ENCODE data around the gene KIF18B.

KIF18B gene

DNA sequence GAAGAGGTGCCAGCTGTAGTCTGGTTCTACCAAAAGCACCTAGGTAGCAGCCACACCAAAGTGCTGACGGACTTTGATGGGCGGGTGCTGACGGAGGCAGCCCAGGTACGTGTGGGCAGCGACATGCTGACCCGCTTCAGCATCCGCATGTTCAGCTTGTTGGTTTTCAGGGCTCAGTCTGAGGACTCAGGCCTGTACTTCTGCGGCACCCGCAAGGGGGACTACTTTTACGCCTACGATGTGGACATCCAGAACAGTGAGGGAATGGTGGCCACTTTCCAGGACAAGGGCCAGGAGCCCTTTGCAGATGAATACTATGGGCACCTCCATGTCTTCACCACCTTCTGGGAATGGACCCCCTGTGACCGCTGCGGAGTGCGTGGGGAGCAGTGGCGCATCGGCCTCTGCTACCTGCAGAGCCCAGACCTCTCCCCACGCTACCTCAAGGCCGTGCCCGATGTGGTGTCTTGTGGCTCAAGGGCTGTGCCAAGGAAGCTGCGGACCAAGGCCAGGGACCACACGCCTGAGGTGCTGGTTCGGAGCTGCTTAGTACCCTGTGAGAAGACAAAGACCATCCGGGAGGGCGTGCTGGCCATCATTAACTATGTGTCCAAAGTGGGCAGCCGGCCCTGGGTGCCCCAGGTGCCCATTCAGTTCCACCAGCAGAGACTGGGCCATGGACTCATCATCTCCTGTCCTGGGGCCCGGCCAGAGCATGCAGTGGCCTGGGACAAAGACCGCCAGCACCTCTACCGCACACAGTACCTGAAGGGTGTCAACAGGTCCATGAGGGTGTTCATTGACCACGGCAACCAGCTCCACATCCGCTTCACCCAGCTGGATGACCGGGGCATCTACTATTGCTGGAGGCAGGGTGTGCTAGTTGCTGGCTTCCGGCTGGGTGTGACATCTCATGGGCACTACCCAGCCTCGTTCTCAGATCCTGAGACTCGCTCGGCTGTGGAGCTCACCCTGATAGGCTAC lies 43.3 kb downstream of the KIF18B start:
- DNase-seq = no peak

DNA sequence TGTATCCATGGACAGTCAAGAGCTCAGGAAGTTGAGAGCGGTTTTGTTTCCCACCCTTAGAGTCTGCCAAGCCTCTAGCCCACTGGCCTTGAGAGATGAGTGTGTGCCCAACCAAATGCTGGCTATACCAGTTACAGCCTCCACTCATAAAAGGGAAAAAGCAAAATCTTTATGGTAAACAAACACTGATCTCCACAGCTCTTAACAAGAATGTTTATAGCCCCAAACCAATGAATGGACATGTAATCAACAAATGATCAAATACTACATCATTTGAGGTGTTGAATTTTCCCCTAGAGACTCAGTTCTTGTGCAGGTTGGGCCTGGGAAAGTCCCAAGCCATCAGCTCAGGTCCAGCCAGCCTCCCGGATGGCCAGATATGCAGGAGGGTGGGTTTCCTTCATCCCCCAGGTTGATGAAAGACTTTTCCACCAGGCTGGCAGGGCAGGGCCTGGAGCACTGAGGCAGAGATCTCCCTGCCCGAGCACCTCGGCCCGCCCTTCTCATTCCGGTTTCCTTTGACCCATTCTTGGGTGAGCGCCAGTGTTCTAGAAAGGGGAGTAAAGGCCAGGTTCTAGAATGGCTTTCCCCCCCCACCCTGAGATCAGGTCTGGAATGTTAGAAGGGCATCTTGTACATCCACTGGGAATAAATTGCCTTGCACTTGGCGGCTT lies 44.4 kb downstream of the KIF18B start:
- no peak for DNase-seq

DNA sequence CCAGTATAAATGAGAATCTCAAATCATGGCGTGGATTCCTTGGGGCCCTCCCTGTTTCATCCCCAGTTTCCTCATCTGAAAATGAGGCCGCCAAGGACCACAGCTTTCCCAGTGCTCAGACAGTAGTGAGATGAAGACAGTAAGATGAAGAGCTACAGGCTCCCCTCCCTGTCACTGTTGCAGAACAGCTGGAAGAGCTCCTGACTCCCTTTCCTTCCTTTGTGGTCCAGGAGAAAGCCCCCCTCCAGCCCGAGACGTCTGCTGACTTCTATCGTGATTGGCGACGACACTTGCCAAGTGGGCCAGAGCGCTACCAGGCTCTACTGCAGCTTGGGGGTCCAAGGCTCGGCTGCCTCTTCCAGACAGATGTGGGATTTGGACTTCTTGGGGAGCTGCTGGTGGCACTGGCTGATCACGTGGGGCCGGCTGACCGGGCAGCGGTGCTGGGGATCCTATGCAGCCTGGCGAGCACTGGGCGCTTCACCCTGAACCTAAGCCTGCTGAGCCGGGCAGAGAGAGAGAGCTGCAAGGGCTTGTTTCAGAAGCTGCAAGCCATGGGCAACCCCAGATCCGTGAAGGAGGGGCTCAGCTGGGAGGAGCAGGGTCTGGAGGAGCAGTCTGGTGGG lies 45.3 kb downstream of the KIF18B start:
- DNase-seq = no peak

DNA sequence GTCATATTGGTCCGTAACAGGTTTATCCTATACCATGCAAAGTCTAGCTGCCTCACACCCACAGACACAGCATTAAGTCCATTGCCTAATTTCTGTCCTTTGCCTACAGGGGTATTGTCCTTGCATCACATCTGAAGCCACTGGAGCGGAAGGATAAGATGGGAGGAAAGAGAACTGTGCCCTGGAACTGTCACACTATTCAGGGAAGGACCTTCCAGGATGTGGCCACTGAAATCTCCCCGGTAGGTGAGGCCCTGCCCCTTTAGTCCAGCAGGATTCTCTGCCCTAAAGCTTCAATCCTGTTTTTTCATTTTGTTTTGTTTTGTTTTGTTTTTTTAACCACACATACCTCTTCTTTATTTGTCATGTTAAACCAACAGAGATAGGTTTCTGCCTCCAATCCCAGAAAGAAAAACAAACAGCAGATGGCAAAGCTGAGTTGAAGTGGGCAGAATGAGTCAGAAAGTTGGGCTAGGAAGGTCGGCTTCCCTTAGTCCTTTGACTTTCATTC lies 46.1 kb downstream of the KIF18B start:
- peak; percentile 17 for DNase-seq

DNA sequence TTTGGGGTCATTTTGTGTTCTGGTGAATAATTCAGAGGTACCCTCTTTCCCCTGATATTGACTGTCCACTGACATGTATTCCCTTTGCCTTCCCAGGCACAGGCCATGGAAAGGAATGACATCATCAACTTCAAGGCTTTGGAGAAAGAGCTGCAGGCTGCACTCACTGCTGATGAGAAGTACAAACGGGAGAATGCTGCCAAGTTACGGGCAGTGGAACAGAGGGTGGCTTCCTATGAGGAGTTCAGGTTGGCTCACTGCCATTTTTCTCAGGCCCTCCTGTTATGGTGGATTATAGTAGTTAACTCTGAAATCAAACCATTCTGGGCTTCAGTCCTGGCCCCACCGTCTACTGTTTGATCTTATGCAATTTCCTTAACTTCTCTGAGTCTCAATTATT lies 46.7 kb downstream of the KIF18B start:
- DNase-seq = peak; percentile 25

DNA sequence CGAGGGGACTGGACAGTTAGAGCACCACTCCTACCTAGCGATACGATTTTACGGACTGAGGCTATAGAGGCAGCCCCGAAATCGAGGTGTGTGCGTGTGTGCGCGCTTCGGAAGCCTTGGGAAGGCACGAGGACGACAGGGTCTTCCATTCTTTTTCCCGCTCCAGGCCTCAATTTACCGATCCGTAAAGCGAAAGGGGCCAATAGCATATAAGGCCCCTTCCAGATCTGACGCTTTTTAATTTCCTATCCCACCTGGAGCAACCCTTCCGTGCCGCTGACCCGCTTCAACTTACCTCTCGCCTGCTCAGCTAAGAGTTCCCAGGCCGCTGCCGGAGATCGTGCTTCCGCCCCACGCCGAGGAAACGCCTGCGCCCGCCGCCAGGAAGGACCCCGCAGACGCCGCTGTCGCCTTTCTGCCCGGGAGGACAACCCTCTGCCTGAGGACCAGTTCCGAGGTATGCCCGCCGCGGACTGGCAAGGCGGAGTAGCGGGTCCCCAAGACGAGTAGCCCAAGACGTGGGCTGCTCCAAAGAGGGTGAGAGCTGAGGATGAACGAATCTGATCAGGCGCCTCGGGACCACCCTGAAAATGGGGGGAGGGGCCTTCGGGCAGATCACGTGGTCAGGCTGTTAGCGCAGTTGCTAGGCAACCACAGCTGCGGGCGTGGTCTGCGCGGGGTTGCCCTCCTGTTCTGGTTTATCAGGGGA lies 48.3 kb downstream of the KIF18B start, which contains the start of gene EFTUD2:
Gene EFTUD2 (minus strand): TSS at position 372 of the 709 bp plus-strand sequence. CDS start 4,924 bp downstream, outside the sequence.
- peak; percentile 95 for DNase-seq

DNA sequence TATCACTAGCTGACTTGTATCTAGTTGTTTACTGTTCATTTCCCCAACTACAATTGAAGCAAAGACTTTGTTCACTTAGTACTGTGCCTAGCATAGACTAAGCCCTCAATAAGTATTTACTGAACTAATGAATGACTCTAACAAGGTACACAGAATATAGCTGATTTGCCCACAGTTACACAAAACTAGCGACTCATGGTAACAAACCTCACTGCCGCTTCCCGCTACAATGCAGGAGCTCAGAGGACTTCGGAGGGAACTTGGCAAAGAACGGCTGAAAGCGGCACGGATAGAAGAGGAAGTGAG lies 48.9 kb downstream of the KIF18B start:
- no peak for DNase-seq

DNA sequence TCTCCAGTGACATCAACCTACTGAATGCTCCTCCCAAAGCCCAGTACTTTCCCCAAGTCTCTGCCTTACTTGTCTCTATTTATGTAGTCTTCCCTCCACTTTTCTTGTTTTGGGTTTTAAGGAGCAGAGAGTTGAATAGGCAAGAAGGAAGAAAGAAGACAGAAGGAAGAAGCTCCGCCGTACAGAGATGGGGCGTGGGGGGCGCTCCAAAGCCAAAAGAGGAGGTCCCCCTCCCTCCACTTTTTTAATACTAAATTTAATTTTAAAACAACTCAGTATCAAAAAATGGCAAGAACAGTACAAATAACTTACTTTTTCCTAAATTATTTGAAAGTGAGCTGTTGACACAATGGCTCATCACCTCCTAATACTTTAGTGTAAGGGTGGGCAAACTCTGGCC lies 52.9 kb downstream of the KIF18B start:
- no peak for DNase-seq

DNA sequence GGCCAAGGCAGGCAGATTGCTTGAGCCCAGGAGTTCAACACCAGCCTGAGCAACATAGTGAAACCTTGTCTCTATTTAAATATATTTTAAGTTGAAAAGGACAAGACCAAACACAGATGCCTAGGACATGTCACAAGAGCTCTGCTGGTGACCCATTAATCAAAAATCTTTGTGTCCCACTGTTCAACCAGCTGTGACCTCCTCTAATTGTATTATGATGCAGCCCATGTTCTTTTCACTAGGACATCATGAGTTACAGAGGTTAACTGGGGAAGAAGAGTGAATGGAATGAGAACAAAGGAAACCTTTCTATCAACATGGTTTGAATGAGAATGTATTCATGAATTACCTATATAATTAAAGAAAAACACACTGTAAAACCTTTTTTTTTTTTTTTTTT lies 55.3 kb downstream of the KIF18B start:
- peak; percentile 31 for DNase-seq

DNA sequence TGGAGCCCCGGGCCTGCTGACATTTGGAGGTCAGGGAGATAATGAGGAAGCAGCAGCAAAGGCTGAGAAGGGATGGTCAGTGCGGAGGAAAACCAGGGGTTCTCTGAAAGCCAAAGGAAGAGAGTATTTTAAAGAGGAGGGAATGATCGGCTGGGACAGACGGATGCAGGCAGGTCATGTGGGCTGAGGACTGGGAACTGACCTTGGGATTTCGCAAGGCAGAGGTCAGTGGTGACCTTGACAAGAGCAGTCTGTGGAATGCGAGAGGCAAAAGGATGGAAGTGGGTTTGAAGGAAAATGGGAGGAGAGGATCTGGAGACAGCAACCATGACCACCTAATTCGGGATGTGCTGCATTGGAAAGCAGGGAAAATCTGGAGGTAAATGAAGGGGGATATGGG lies 58.6 kb downstream of the KIF18B start:
- no peak for DNase-seq

DNA sequence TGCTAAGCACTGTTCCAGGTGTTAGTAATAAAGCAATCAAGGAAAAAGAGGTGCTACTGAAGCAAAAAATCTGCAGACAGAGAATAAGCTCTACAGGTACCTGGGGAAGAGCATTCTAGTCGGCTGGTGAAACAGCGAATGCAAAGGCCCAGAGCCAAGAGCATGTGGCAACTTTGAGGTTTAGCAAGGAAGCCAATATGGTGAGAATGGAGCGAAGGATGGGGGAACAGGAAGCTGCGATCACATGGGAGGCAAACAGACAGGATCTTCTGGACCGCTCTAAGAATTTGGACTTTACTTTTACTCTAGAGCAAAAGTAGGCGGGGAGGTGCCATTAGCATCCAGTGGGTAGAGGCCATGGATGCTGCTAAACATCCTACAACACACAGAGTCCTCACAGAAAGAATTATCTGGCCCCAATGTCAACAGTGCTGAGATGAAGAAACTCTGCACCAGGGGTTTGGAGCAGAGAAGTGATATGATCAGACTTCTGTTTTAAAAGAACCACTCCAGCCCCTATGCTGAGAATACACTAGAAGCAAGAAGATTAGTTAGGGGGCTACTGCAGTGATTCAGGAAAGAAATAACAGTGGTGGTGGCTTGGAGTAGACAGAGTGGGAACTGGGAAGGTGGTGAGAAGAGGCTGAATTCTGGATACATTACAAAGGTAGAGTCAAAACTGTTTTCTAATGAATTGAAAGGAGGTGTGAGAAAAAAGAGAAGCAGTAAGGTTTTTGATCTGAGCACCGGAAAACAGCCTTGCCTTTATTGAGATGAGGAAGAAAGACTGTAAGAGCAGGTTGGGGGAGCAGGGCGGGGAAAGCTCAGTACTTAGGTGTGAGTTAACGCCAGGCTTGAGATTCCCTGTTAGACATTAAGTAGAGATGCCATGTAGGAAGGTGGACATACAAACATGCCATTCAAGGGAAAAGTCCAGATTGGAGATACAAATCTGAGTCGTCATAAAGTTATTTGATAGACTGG lies 59.3 kb downstream of the KIF18B start:
- DNase-seq = no peak

DNA sequence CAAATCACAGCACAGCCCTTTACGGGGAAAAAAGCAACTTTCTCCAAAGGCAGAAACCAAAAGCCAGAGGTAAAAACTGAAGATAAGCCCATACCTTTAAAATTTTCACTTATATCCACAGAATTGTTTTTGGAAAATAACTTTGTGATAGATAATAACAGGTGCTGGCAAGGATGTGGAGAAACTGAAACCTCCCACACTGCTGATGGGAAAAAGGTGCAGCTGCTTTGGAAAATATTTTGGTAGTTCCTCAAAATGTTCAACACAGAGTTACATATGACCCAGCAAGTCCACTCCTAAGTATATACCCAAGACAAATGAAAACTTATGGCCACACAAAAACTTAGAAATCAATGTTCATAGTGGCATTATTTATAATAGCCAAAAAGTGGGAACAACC lies 60.6 kb downstream of the KIF18B start:
- DNase-seq = no peak

DNA sequence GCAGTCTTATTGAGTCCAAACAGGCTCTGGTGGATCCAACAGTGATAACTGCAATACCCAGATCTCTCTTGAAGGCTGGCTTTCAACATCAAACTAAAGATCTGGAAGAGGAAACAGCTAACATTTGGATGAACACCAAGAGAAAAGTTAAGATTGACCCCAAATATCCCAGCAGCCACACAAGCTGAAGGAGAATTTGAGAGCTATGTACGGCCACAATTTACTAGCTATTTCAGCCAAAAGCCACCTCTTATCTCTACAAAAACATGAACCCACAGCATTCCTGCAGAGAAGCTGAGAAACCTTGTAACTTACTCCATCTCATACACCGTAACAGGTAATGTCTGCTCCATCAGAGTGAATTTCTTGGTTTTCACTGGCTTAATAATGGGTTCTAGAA lies 62.6 kb downstream of the KIF18B start:
- no peak for DNase-seq

DNA sequence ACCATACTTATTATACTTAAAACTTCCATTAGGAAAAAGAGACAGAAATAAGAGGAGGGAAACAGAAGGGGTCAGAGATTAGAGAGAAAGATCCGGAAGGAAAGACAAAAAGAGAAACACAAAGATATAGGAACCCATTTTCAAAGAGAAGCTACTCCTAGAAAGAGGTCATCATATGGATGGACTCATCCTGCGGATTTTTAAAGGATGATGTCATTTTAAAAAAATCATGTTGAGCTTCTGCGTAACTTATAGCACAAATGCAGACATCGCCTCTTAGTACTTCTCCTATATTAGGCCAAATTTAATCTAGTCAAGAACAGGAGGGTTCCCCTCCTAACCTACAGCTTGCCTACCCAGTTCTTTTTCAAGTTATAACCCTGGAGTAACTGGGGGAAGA lies 66.4 kb downstream of the KIF18B start:
- no peak for DNase-seq

DNA sequence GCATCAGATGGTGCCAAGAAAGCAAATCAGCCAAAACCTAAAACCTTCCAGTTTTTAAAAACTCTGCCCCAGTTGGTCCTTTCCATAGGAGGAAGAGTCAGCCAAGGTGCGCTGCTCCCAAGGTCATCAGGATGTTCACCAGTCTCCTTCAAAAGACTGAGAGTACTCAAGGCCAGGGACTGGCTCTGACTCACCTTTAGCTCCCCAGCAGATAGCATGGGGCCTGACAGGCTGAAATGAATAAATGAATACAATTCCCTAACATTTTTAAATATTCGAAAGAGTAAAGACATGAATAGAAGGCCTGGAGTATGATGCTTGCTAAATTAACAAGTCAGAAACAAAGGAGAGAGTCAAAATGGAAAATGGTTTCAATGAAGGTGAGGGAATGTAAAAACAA lies 67.5 kb downstream of the KIF18B start:
- DNase-seq = no peak

DNA sequence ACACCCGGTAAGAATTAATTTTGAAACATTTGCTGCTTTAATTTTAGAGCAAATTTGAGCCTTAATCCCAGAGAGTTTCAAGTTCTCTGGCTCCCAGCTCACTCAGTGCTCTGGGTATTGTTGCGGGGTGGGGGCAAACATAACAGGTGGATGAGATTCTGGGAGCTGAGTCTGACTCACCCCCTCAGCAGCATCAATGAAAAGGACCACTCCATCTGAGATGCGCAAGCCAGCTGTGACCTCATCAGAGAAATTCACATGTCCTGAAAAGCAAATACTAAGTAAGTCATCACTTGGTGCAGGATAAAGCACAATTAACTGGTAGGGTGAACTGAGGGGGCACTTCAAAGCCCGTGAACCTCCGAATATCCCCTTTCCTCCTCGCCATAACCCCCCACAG lies 68.2 kb downstream of the KIF18B start:
- DNase-seq = no peak

DNA sequence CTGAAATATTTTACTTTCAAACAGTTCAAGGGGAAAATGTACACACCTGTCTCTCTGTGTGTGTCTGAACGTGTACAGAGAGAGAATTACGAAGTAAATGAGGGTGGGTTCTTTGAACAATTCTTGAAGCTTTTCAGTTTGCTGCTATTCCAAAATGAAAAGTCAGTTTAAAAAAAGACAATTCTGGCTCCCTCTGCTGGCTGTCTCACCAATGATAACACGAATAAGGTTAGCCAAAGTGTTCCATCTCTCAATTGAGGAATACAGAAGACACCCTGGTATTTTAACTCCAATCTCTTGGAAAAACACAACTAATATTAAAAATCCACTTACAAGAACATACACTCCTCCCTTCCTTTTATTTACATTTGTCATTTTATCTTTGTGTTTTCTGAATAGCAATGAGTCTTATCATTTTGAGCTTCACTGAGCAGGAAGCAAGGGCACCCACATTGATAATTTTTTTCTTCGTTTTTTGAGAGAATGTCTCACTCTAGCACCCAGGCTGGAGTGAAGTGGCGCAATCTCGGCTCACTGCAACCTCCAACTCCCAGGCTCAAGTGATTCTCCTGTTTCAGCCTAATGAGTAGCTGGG lies 68.8 kb downstream of the KIF18B start:
- peak; percentile 63 for DNase-seq

DNA sequence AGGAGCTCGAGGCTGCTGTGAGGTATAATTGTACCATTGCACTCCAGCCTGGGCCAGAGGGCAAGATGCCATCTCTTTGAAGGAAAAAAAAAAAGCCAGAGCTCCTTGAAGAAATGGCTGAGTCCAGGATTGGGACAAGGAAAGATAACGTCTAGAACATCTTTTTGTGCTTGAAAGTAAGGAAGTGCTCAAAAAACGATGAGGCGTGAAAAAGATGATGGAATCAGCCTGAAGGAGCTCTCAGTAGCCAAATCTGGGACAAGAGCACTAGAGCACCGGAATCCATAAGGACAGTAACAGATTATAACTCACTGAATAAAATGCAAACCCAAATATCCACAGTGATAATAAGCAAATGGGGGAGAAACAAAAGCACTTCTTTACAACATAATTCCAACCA lies 70.5 kb downstream of the KIF18B start:
- no peak for DNase-seq

DNA sequence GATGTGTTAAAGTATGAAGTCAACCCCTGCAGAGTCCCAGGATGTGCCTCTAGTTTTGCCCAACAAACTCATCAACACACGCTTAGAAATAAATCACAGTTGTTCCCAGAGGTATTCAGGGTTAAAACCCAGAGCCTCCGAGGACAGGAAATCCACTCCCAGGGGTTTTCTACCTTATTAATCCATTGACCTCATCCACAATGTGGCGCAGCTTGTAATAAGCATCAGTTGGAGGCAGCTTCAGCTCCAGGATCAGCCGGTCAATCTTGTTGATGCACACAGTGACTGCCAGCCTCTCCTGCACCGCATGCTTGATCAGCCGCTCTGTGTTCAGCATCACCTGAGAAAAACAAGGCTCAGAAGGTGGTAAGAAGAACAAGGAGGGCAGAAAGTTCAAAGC lies 71.8 kb downstream of the KIF18B start:
- peak; percentile 37 for DNase-seq
